B cell (primary cell): ENCODE results near the gene SLC2A5. TPM values are rescaled to one million over a fixed set of nuclear protein-coding genes. Genes with fewer than 3 reads are reported as not detected.
"Not testable (repeated sequence)": the region's sequence is repeated elsewhere in the genome, so short reads cannot be mapped to it uniquely, and the experiment has no call there.

ENCODE experiments used
- ATAC-seq: fragments of 200-7000 bp; cut with Tn5 transposase; one replicate; pipeline ENCODE4 v1.10.0; 2021; ENCODE audit warnings: low read depth, mild to moderate bottlenecking, moderate number of reproducible peaks, moderate library complexity
- CTCF ChIA-PET: fragments of 350-600 bp; sonication (Branson Sonifier 250); formaldehyde crosslinking; loops from one replicate; lab custom pipeline; 2021; ENCODE audit warnings: antibody characterized with exemption, inconsistent platforms; lab: Charles Lee
- POLR2A ChIA-PET: fragments of 350-600 bp; sonication (Branson Sonifier 250); formaldehyde crosslinking; loops from one replicate; lab custom pipeline; 2021; ENCODE audit warnings: antibody characterized with exemption; lab: Charles Lee
- DNase-seq: peaks from one replicate; pipeline ENCODE4 v3.0.0; 2013
- H2AFZ ChIP-seq: 2 replicates; pipeline ENCODE4 v1.6.1; 2012; ENCODE audit warnings: mild to moderate bottlenecking, low read depth, low read length; ENCODE audit not compliant: insufficient read depth, poor library complexity, severe bottlenecking
- H3K27ac ChIP-seq, 2 donors: 1 replicate in 1 of 2; 2 replicates in 1 of 2; pipeline ENCODE4 v1.5.1; 2012 to 2013; ENCODE audit warnings: low read length in 2 of 2, mild to moderate bottlenecking in 2 of 2, moderate library complexity in 1 of 2
- H3K27me3 ChIP-seq, 4 experiments: fragments of 200-600 bp in 1 of 4; sonication (generic) in 1 of 4; replicated peaks in 1 of 4; 1 replicate in 2 of 4; 2 replicates in 2 of 4; pipeline versions ENCODE4 v1.6.1 to v1.7.0; 2013 to 2016; ENCODE audit warnings: low read length in 3 of 4, mild to moderate bottlenecking in 2 of 4, mixed read lengths in 1 of 4, moderate library complexity in 1 of 4; ENCODE audit not compliant: insufficient read depth in 4 of 4, control insufficient read depth in 3 of 4; ENCODE audit errors: control extremely low read depth in 1 of 4
- H3K36me3 ChIP-seq, 2 experiments: replicated peaks in 1 of 2; 1 replicate in 1 of 2; 2 replicates in 1 of 2; pipeline versions ENCODE4 v1.6.1 to v1.7.1; 2013; ENCODE audit warnings: low read length in 1 of 2; ENCODE audit not compliant: insufficient read depth in 2 of 2, control insufficient read depth in 1 of 2; ENCODE audit errors: control extremely low read depth in 1 of 2, extremely low read depth in 1 of 2
- H3K4me1 ChIP-seq, 2 donors: fragments of 200-600 bp in 1 of 2; sonication (generic) in 1 of 2; 1 replicate in 1 of 2; 2 replicates in 1 of 2; pipeline versions ENCODE4 v1.5.1 to v1.6.1; 2013 to 2017; ENCODE audit warnings: low read length in 2 of 2; ENCODE audit not compliant: control insufficient read depth in 2 of 2, insufficient read depth in 2 of 2
- H3K4me2 ChIP-seq: replicated peaks from 2 replicates; pipeline ENCODE3; 2012; ENCODE audit warnings: mild to moderate bottlenecking, low read depth, low read length; ENCODE audit not compliant: poor library complexity, severe bottlenecking
- H3K4me3 ChIP-seq, 5 experiments: fragments of 200-600 bp in 1 of 5; sonication (generic) in 1 of 5; 1 replicate in 3 of 5; 2 replicates in 2 of 5; pipeline versions ENCODE4 v1.5.1 to v1.7.0; 2011 to 2016; ENCODE audit warnings: low read length in 4 of 5, mild to moderate bottlenecking in 4 of 5, low read depth in 2 of 5, control low read depth in 1 of 5, moderate library complexity in 1 of 5; ENCODE audit not compliant: insufficient read depth in 1 of 5; ENCODE audit errors: control extremely low read depth in 1 of 5, extremely low read depth in 1 of 5
- H3K79me2 ChIP-seq: fragments of 200-600 bp; sonication (generic); one replicate; pipeline ENCODE4 v1.6.0; 2016; ENCODE audit warnings: low read length; ENCODE audit not compliant: control insufficient read depth, insufficient read depth
- H3K9ac ChIP-seq: fragments of 200-600 bp; sonication (generic); 2 replicates; pipeline ENCODE4 v1.6.1; 2017; ENCODE audit warnings: mild to moderate bottlenecking, low read length, moderate library complexity
- H3K9me3 ChIP-seq, 3 donors: one replicate each; pipeline versions ENCODE4 v1.6.1 to v1.7.1; 2013; ENCODE audit warnings: low read length in 2 of 3; ENCODE audit not compliant: control insufficient read depth in 2 of 3, insufficient read depth in 1 of 3; ENCODE audit errors: control extremely low read depth in 1 of 3
- H4K20me1 ChIP-seq: 2 replicates; pipeline ENCODE4 v1.6.0; 2012; ENCODE audit warnings: mild to moderate bottlenecking, low read length; ENCODE audit not compliant: insufficient read depth, control insufficient read depth, poor library complexity, severe bottlenecking
- H3K27ac Mint-ChIP-seq: one replicate; pipeline ENCODE4 v1.8.0; 2021; ENCODE audit warnings: mixed read lengths
- H3K27me3 Mint-ChIP-seq: one replicate; pipeline ENCODE4 v1.8.0; 2021; ENCODE audit warnings: mixed read lengths
- H3K4me1 Mint-ChIP-seq: one replicate; pipeline ENCODE4 v1.8.0; 2021; ENCODE audit warnings: mixed read lengths
- H3K4me3 Mint-ChIP-seq: one replicate; pipeline ENCODE4 v1.8.0; 2021; ENCODE audit warnings: mixed read lengths
- H3K9me3 Mint-ChIP-seq: one replicate; pipeline ENCODE4 v1.8.0; 2022; ENCODE audit warnings: mixed read lengths; ENCODE audit not compliant: insufficient read depth
- EZH2 ChIP-seq: IDR thresholded peaks from 2 replicates; pipeline ENCODE4 v1.6.1; 2012; ENCODE audit warnings: borderline replicate concordance, low read depth, mild to moderate bottlenecking, moderate library complexity, low read length; ENCODE audit not compliant: insufficient read depth, poor library complexity, severe bottlenecking
- WGBS: methylation state at CpG from one replicate; pipeline ENCODE4 v1.1.5; 2013; ENCODE audit warnings: missing lambda C conversion rate; ENCODE audit not compliant: insufficient coverage; 5-methylcytosine and 5-hydroxymethylcytosine counted together
- intact Hi-C: fragments of 100-400 bp; cut with micrococcal nuclease; formaldehyde crosslinking; loops from one replicate; pipeline ENCODE4 v1.10.0; 2022
- polyA plus RNA-seq: library from polyadenylated mRNA; depleted of rRNA; stranded (reverse); fragments of >200 nt; gene quantifications from 2 replicates; pipeline ENCODE4 v1.2.3, GENCODE V29; 2012
- total RNA-seq, 2 donors: library from RNA; stranded (reverse); fragments of 120-200 nt in 1 of 2; gene quantifications; 1 replicate in 1 of 2; 2 replicates in 1 of 2; pipeline versions ENCODE4 v1.2.3 to v1.2.4, GENCODE V29; 2013 to 2022

The SLC2A5 gene
- total and polyA plus RNA-seq, 2 donors (not counting 1 experiment from before 2014, with no cell fraction given): 16.7 to 29.5 TPM

DNA sequence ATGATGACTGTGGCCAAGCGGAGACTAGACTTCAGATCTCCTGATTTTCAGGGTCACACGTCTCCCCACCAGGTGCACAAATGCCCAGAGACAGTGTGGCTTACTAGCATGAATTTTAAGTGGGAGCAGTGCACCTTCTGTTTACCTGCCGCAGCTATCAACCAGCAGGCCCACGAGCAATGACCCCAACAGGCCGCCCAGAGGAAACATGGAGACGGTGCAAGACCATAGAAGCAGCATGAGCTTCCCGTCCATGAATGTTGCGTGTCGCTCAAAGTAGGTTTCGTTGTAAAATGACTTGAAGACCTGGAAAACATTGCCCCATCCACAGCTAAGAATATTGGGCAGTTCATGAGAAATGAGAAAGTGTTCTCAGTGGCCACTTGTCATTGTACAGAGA lies 46.7 kb downstream of the SLC2A5 start:
- H3K27ac ChIP-seq: no peak overlapping the region
- no peak for TF ChIP-seq EZH2
- H3K36me3 ChIP-seq: no peaks in the 10 kb centered on the region
- no peaks in the 10 kb centered on the region for H3K9me3 Mint-ChIP-seq
- H3K4me1 ChIP-seq: no peaks in the 10 kb centered on the region
- no peak overlapping the region for H3K4me3 Mint-ChIP-seq
- no peak overlapping the region for H3K4me3 ChIP-seq
- intact Hi-C loops: no loop called here
- H3K27me3 Mint-ChIP-seq: peaks cover 5% of the 10 kb centered on the region
- H3K4me1 Mint-ChIP-seq: peaks cover 6% of the 10 kb centered on the region
- H4K20me1 ChIP-seq: no peaks in the 10 kb centered on the region
- WGBS: 95% methylated on average over 9 of the region's 10 CpGs
- H3K79me2 ChIP-seq: no peaks in the 10 kb centered on the region
- no peaks in the 10 kb centered on the region for H3K9me3 ChIP-seq
- ChIA-PET CTCF (interaction anchor here (2.6 kb wide), 1 partner anchor 79 kb away, joined by 10 read pairs; no protein-coding TSS in a partner anchor), POLR2A (no interaction called here)
- peaks cover 0 to 5% (median 0%) of the 10 kb centered on the region in 4 experiments for H3K27me3 ChIP-seq
- DNase-seq (no peak), ATAC-seq (no peak)
- no peak overlapping the region for H3K9ac ChIP-seq
- no peak overlapping the region for H3K27ac Mint-ChIP-seq
- H3K4me2 ChIP-seq: no peak overlapping the region
- no peak overlapping the region for H2AFZ ChIP-seq

DNA sequence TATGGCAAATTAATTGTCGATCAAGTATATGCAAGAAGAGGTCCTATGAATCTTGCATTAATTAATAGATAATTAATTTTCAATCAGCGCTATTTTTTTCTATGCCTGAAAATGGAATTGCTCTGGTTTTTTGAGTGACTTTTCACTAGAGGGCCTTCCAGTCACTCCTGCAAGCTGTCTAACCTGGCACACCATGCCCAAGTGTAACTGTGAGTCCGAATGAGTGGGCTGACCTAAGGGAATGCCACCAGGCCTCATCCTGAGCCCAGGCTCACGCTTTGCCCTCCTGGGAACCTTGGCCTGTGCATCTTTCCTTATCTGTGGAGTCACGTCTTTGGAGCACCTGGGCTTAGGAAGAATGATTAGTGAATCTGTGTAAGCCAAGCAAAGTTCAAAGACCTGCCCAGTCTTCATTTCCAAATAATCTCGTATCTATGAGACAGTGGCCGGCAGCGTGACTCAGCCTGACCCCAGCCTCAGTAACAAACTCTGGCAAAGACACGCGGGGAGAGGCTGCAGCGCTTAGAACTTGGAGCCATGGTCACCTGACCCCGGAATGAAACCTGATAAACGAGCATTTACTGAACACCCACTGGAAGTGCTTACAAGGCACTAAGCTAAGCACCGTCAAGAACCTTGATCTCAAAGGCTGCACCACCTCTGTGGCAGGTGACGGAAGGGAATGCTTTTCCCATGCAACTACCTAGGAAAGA lies 47.3 kb downstream of the SLC2A5 start:
- H3K4me2 ChIP-seq, H3K9ac ChIP-seq, H3K4me3 ChIP-seq, H3K36me3 ChIP-seq, H4K20me1 ChIP-seq, H3K4me1 ChIP-seq, H2AFZ ChIP-seq, ATAC-seq, H3K9me3 ChIP-seq, H3K79me2 ChIP-seq, H3K27me3 Mint-ChIP-seq, H3K9me3 Mint-ChIP-seq, H3K27me3 ChIP-seq, H3K27ac Mint-ChIP-seq, H3K27ac ChIP-seq, H3K4me3 Mint-ChIP-seq, intact Hi-C loops, DNase-seq: not testable (repeated sequence)
- 100% methylated on average over 2 of the region's 15 CpGs for WGBS
- ChIA-PET CTCF (interaction anchor here (0.7 to 2.6 kb wide), 2 partner anchors 33 to 80 kb away, joined by 5 to 10 read pairs; no protein-coding TSS in a partner anchor), POLR2A (interaction anchor here (0.6 kb wide), 1 partner anchor 44 kb away, joined by 3 read pairs; no protein-coding TSS in a partner anchor)
- peaks cover 11% of the 10 kb centered on the region for H3K4me1 Mint-ChIP-seq
